CD8-positive, alpha-beta memory T cell (primary cell): ENCODE measurements around the gene AGO1. TPM values are rescaled to one million over a fixed set of nuclear protein-coding genes. Genes with fewer than 3 reads are reported as not detected.

Source experiments
- CTCF ChIA-PET: fragments of 350-600 bp; sonication (Branson Sonifier 250); formaldehyde crosslinking; loops from one replicate; lab custom pipeline; 2021; ENCODE audit warnings: antibody characterized with exemption; lab: Charles Lee
- POLR2A ChIA-PET: fragments of 350-600 bp; sonication (Branson Sonifier 250); formaldehyde crosslinking; loops from one replicate; lab custom pipeline; 2021; ENCODE audit warnings: antibody characterized with exemption; lab: Charles Lee
- DNase-seq, 5 donors: peaks; one replicate each; pipeline versions ENCODE4 v3.0.0 to v3.0.0-alpha.2; 2020 to 2022; ENCODE audit warnings: mixed read lengths in 1 of 5
- H3K27ac ChIP-seq: one replicate; pipeline ENCODE4 v1.7.0; 2013; ENCODE audit warnings: low read depth, mild to moderate bottlenecking, low read length, moderate library complexity
- H3K27me3 ChIP-seq: 2 replicates; pipeline ENCODE4 v1.7.0; 2013; ENCODE audit warnings: low read length, mild to moderate bottlenecking; ENCODE audit not compliant: insufficient read depth, poor library complexity, severe bottlenecking
- H3K36me3 ChIP-seq: 2 replicates; pipeline ENCODE4 v1.7.0; 2013; ENCODE audit warnings: mild to moderate bottlenecking, low read length, moderate library complexity; ENCODE audit not compliant: insufficient read depth
- H3K4me1 ChIP-seq: 2 replicates; pipeline ENCODE4 v1.7.0; 2013; ENCODE audit warnings: mild to moderate bottlenecking, low read length, moderate library complexity; ENCODE audit not compliant: insufficient read depth
- H3K4me3 ChIP-seq: 2 replicates; pipeline ENCODE4 v1.7.0; 2013; ENCODE audit warnings: mild to moderate bottlenecking, low read length
- H3K9me3 ChIP-seq: 2 replicates; pipeline ENCODE4 v1.7.0; 2013; ENCODE audit warnings: mild to moderate bottlenecking, low read length
- H3K27ac Mint-ChIP-seq, 8 donors: one replicate each; pipeline ENCODE4 v1.8.0; 2020 to 2021; ENCODE audit warnings: mixed read lengths in 8 of 8, mild to moderate bottlenecking in 6 of 8, inconsistent platforms in 3 of 8, moderate library complexity in 3 of 8
- H3K27me3 Mint-ChIP-seq, 2 donors: one replicate each; pipeline ENCODE4 v1.8.0; 2020 to 2021; ENCODE audit warnings: mixed read lengths in 2 of 2, mild to moderate bottlenecking in 1 of 2, moderate library complexity in 1 of 2
- H3K36me3 Mint-ChIP-seq, 3 donors: one replicate each; pipeline ENCODE4 v1.8.0; 2020 to 2021; ENCODE audit warnings: mixed read lengths in 3 of 3, inconsistent platforms in 1 of 3, mild to moderate bottlenecking in 1 of 3
- H3K4me1 Mint-ChIP-seq, 3 donors: one replicate each; pipeline ENCODE4 v1.8.0; 2020 to 2021; ENCODE audit warnings: mixed read lengths in 3 of 3, inconsistent platforms in 1 of 3, mild to moderate bottlenecking in 1 of 3
- H3K4me3 Mint-ChIP-seq, 7 donors: one replicate each; pipeline ENCODE4 v1.8.0; 2020 to 2021; ENCODE audit warnings: mixed read lengths in 7 of 7, mild to moderate bottlenecking in 6 of 7, moderate library complexity in 4 of 7, inconsistent platforms in 2 of 7
- H3K9me3 Mint-ChIP-seq, 5 donors: one replicate each; pipeline ENCODE4 v1.8.0; 2020 to 2022; ENCODE audit warnings: mixed read lengths in 5 of 5, mild to moderate bottlenecking in 3 of 5, moderate library complexity in 2 of 5, inconsistent platforms in 1 of 5
- polyA plus RNA-seq: library from polyadenylated mRNA; unstranded; fragments of 300-500 nt; fragmentation: Illumina TruSeq; gene quantifications from one replicate; pipeline ENCODE4 v1.2.3, GENCODE V29; 2021
- total RNA-seq, 2 experiments: library from RNA; stranded (reverse); gene quantifications; one replicate each; pipeline ENCODE4 v1.2.3, GENCODE V29; 2021

Gene AGO1
- total RNA-seq (10 to 100 TPM; 41.0 to 41.6 TPM), polyA plus RNA-seq (9.4 TPM)

- H3K4me3 Mint-ChIP-seq = peak within 1 kb of the TSS; percentile 90 to 95 (median 92)
- Histone ChIP-seq H3K36me3 (no peaks in the 10 kb centered on the region), H3K4me3 (peak within 1 kb of the TSS; percentile 95), H3K4me1 (peaks cover 45% of the 10 kb centered on the region), H3K27ac (peak within 1 kb of the TSS; percentile 73), H3K27me3 (no peaks in the 10 kb centered on the region), H3K9me3 (no peaks in the 10 kb centered on the region)
- POLR2A ChIA-PET = interaction anchor here (1.0 to 1.2 kb wide), 3 partner anchors 47 to 377 kb away, joined by 3 to 8 read pairs (median 4); partner anchors contain the start of genes AGO3 and TRAPPC3
- H3K4me1 Mint-ChIP-seq = peaks cover 47 to 56% (median 50%) of the 10 kb centered on the region in 3 donors
- H3K36me3 Mint-ChIP-seq = peaks cover 0 to 6% (median 0%) of the 10 kb centered on the region in 3 donors
- H3K27ac Mint-ChIP-seq = peak within 1 kb of the TSS; percentile 59 to 92 (median 85)
- H3K27me3 Mint-ChIP-seq = peaks cover 0 to 5% of the 10 kb centered on the region in 2 donors
- no peaks in the 10 kb centered on the region for H3K9me3 Mint-ChIP-seq
- CTCF ChIA-PET = interaction anchor here (0.6 to 2.3 kb wide), 17 partner anchors 8 to 206 kb away, joined by 3 to 18 read pairs (median 5); partner anchors contain the start of genes ADPRS and AGO3
- DNase-seq = peak; percentile 97
These were observed at the start of gene AGO1 for GRCh38 chr1:35882945-35883634. AGO1 (plus strand) TSS chr1:35883209; CDS start chr1:35883422, 213 bp downstream.

GRCh38 chr1:35833395-35833794 is 49.6 kb upstream of the AGO1 start:
- Mint-ChIP-seq H3K9me3 (peaks cover 0 to 4% (median 0%) of the 10 kb centered on the region in 5 donors), H3K27me3 (no peaks in the 10 kb centered on the region), H3K36me3 (peaks cover 29 to 71% (median 34%) of the 10 kb centered on the region in 3 donors), H3K4me3 (no peak overlapping the region), H3K27ac (no peak overlapping the region), H3K4me1 (no peaks in the 10 kb centered on the region)
- Histone ChIP-seq H3K4me1 (no peaks in the 10 kb centered on the region), H3K4me3 (no peak overlapping the region), H3K27me3 (no peaks in the 10 kb centered on the region), H3K9me3 (no peaks in the 10 kb centered on the region), H3K27ac (no peak overlapping the region), H3K36me3 (peaks cover 4% of the 10 kb centered on the region)
- DNase-seq = no peak
- CTCF ChIA-PET = interaction anchor here (1.5 kb wide), 1 partner anchor 58 kb away, joined by 3 read pairs; no protein-coding TSS in a partner anchor
- POLR2A ChIA-PET = no interaction called here

- Histone ChIP-seq H3K4me1 (no peaks in the 10 kb centered on the region), H3K36me3 (peaks cover 4% of the 10 kb centered on the region), H3K4me3 (no peak overlapping the region), H3K27ac (no peak overlapping the region), H3K9me3 (no peaks in the 10 kb centered on the region), H3K27me3 (no peaks in the 10 kb centered on the region)
- Mint-ChIP-seq H3K27me3 (no peaks in the 10 kb centered on the region), H3K4me1 (no peaks in the 10 kb centered on the region), H3K27ac (no peak overlapping the region), H3K36me3 (peaks cover 26 to 71% (median 37%) of the 10 kb centered on the region in 3 donors), H3K9me3 (peaks cover 0 to 4% (median 0%) of the 10 kb centered on the region in 5 donors), H3K4me3 (no peak overlapping the region)
- ChIA-PET CTCF (interaction anchor here (1.5 kb wide), 1 partner anchor 59 kb away, joined by 3 read pairs; no protein-coding TSS in a partner anchor), POLR2A (no interaction called here)
- DNase-seq = no peak
These were observed 48.8 kb upstream of the AGO1 start for GRCh38 chr1:35834218-35834617.

DNA sequence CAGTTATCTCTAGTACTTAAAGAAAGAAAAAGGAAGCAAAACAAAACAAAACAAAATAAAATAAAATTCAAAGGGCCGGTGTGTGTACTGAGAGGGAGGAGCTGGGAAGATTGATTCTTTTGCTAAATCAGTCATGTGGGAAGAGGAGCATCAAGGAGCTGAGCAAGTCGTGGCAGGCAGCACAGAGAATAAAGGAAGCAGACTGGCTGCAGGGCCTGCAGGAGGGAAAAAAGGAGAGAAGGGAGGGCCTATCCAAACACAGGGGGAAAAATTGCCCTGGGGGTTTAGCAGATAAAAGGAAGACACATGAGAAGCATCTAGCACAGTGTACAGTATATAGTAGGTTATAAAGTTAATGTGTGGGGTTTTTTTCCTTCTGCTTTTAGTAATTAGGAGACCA is 47.6 kb upstream of the AGO1 start:
- Histone ChIP-seq H3K4me1 (no peaks in the 10 kb centered on the region), H3K9me3 (no peaks in the 10 kb centered on the region), H3K27ac (no peak overlapping the region), H3K4me3 (no peak overlapping the region), H3K27me3 (no peaks in the 10 kb centered on the region), H3K36me3 (peaks cover 4% of the 10 kb centered on the region)
- peaks cover 27 to 72% (median 37%) of the 10 kb centered on the region in 3 donors for H3K36me3 Mint-ChIP-seq
- no peaks in the 10 kb centered on the region for H3K4me1 Mint-ChIP-seq
- POLR2A ChIA-PET = no interaction called here
- peak overlapping the region in 4 of 8 donors; percentile 7 to 77 (median 28) for H3K27ac Mint-ChIP-seq
- no peak for DNase-seq
- peaks cover 0 to 4% (median 0%) of the 10 kb centered on the region in 5 donors for H3K9me3 Mint-ChIP-seq
- H3K27me3 Mint-ChIP-seq = no peaks in the 10 kb centered on the region
- CTCF ChIA-PET = no interaction called here
- no peak overlapping the region for H3K4me3 Mint-ChIP-seq

- ChIA-PET POLR2A (no interaction called here), CTCF (no interaction called here)
- H3K27me3 ChIP-seq = no peaks in the 10 kb centered on the region
- Mint-ChIP-seq H3K36me3 (peaks cover 26 to 74% (median 32%) of the 10 kb centered on the region in 3 donors), H3K4me1 (no peaks in the 10 kb centered on the region), H3K27ac (no peak overlapping the region), H3K9me3 (peaks cover 0 to 4% (median 0%) of the 10 kb centered on the region in 5 donors), H3K4me3 (no peak overlapping the region), H3K27me3 (no peaks in the 10 kb centered on the region)
- no peaks in the 10 kb centered on the region for H3K4me1 ChIP-seq
- no peaks in the 10 kb centered on the region for H3K9me3 ChIP-seq
- peaks cover 10% of the 10 kb centered on the region for H3K36me3 ChIP-seq
- H3K27ac ChIP-seq = no peak overlapping the region
- no peak for DNase-seq
- no peak overlapping the region for H3K4me3 ChIP-seq
These were observed 46.3 kb upstream of the AGO1 start for GRCh38 chr1:35836734-35837133.

DNA sequence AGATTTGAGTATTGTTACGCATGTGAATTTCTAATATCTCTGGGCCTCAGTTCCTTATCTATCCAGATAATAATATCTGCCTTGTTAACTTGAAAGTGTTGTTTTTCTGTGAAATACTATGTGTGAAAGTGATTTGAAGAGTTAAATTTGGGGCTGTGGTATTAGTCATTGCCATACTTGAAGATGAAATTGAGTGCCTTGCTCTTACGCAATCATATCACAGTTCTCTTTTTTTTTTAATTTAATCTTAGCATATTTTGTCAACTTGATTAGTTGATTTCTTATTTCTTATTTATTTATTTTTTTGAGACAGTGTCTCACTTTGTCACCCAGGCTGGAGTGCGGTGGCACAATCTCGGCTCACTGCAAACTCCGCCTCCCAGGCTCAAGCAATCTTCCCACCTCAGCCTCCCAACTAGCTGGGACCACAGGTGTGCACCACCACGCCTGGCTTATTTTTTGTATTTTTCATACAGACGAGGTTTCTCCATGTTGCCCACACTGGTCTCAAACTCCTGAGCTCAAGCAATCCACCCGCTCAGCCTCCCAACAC is 44.2 kb upstream of the AGO1 start:
- ChIA-PET POLR2A (no interaction called here), CTCF (interaction anchor here (1.3 kb wide), 1 partner anchor 21 kb away, joined by 3 read pairs; no protein-coding TSS in a partner anchor)
- H3K9me3 Mint-ChIP-seq = peaks cover 0 to 4% (median 0%) of the 10 kb centered on the region in 5 donors
- Histone ChIP-seq H3K36me3 (peaks cover 18% of the 10 kb centered on the region), H3K27me3 (no peaks in the 10 kb centered on the region), H3K27ac (no peak overlapping the region), H3K9me3 (no peaks in the 10 kb centered on the region), H3K4me3 (no peak overlapping the region), H3K4me1 (no peaks in the 10 kb centered on the region)
- H3K27ac Mint-ChIP-seq = peak overlapping the region in 1 of 8 donors; percentile 11
- no peaks in the 10 kb centered on the region for H3K27me3 Mint-ChIP-seq
- H3K4me3 Mint-ChIP-seq = no peak overlapping the region
- no peaks in the 10 kb centered on the region for H3K4me1 Mint-ChIP-seq
- no peak for DNase-seq
- H3K36me3 Mint-ChIP-seq = peaks cover 26 to 77% (median 28%) of the 10 kb centered on the region in 3 donors

- no peaks in the 10 kb centered on the region for H3K4me1 Mint-ChIP-seq
- DNase-seq = no peak
- H3K4me3 ChIP-seq = no peak overlapping the region
- H3K36me3 ChIP-seq = peaks cover 17% of the 10 kb centered on the region
- ChIA-PET CTCF (no interaction called here), POLR2A (no interaction called here)
- no peak overlapping the region for H3K27ac ChIP-seq
- no peaks in the 10 kb centered on the region for H3K27me3 ChIP-seq
- H3K27ac Mint-ChIP-seq = peak overlapping the region in 1 of 8 donors; percentile 49
- H3K27me3 Mint-ChIP-seq = no peaks in the 10 kb centered on the region
- no peaks in the 10 kb centered on the region for H3K4me1 ChIP-seq
- H3K36me3 Mint-ChIP-seq = peaks cover 0 to 68% (median 21%) of the 10 kb centered on the region in 3 donors
- H3K9me3 Mint-ChIP-seq = no peaks in the 10 kb centered on the region
- no peaks in the 10 kb centered on the region for H3K9me3 ChIP-seq
- no peak overlapping the region for H3K4me3 Mint-ChIP-seq
These were observed 38.2 kb upstream of the AGO1 start for GRCh38 chr1:35844826-35845225.

GRCh38 chr1:35845766-35846165 is 37.2 kb upstream of the AGO1 start:
- Mint-ChIP-seq H3K4me1 (no peaks in the 10 kb centered on the region), H3K9me3 (no peaks in the 10 kb centered on the region), H3K36me3 (peaks cover 0 to 73% (median 25%) of the 10 kb centered on the region in 3 donors), H3K4me3 (no peak overlapping the region), H3K27me3 (no peaks in the 10 kb centered on the region), H3K27ac (peak overlapping the region in 1 of 8 donors; percentile 32)
- Histone ChIP-seq H3K27ac (no peak overlapping the region), H3K9me3 (no peaks in the 10 kb centered on the region), H3K4me3 (no peak overlapping the region), H3K4me1 (no peaks in the 10 kb centered on the region), H3K36me3 (peaks cover 22% of the 10 kb centered on the region), H3K27me3 (no peaks in the 10 kb centered on the region)
- ChIA-PET POLR2A (no interaction called here), CTCF (no interaction called here)
- DNase-seq = no peak
